Fibroblast of peridontal ligament (primary cell): ENCODE measurements around the gene GJD3.

Source experiments
- DNase-seq: peaks from one replicate; pipeline ENCODE4 v3.0.0-alpha.2; 2010; ENCODE audit errors: extremely low read depth

GJD3 gene

DNA sequence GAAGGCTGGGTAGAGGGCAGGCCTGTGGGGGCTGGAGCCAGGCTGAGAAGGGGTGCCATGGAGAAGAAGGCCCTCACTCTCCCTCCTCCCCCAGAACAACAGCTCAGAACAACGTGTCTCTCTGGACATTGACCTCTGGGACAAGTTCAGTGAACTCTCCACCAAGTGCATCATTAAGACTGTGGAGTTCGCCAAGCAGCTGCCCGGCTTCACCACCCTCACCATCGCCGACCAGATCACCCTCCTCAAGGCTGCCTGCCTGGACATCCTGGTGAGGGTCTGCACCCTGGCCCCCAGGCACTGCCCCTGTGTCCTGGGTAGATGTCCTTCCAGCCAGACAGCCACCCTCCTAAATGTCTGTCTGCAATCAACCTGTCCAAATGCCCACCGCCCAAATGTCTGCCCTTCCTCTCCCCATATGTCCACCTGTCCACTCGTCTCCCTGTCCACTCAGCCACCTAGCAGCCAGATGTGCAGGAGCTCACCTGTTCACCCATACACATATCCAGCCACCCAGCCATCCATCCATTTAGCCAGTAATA is 12.2 kb downstream of the GJD3 start:
- no peak for DNase-seq

DNA sequence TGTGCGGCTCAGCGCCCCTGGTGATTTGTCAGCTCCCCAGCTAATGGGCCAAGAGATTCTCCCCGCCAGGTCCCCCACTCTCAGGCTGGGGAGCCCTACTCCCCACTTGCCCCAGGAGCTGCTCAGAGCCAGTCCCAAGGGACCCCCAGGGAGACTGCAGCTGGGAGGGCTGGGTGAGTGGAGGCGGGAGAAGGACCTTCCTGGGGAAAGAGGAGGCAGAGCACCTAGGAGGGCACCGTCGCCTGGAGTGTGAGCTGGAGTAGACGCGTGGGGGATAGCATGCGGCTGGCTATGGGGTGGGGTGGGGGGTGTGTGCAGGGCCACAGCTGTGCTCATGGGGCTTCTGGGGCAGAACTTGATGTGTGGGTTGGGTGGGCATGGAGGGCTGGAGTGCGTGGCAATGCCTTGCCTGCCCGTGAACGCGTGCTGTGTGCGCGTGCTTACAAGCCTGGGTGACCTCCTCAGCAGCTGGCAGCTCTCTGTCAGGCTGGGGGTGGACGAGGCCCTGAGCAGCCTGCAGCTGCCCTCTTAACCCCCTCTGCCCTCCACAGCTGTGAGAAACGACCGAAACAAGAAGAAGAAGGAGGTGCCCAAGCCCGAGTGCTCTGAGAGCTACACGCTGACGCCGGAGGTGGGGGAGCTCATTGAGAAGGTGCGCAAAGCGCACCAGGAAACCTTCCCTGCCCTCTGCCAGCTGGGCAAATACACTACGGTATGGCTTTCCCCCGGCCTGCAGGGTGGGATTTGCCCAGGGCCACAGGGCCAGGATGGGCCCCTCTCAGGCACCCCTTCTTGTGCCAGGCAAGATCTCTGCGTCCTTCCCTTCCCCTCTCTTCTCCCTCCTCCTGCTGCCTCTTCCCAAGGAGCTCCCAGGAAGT is 12.9 kb downstream of the GJD3 start:
- DNase-seq: no peak

DNA sequence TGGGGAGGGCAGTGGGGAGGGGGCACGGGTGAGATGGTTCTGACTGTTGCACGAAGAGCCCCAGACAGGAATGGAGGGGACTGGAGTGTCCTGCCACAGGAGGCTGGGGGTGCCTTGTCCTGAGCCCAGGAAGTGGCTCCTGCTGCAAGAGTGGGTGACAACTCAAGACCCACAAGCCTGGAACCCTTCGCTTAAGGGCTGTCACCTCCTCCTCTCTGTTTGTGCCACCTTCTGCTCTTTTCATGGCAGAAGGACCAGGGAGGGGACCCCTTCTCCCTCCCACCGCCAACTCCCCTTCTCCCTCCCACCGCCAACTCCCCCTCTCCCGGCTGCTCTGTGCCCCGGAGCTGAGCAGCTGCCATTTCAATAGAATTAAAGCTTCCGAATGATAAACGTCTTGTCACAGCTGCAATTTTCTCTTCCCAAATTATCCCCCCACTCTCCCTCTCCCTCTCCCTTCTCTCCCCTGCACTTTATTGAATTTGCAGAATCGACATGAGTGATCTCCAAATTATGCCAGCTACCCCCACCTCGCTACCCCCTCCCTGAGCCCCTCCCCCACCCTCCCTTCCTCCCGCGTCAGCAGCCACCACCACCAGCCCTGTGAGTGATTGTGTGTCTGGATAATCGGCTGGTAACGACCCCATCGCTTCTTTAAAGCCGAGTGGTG is 13.7 kb downstream of the GJD3 start:
- DNase-seq: no peak

DNA sequence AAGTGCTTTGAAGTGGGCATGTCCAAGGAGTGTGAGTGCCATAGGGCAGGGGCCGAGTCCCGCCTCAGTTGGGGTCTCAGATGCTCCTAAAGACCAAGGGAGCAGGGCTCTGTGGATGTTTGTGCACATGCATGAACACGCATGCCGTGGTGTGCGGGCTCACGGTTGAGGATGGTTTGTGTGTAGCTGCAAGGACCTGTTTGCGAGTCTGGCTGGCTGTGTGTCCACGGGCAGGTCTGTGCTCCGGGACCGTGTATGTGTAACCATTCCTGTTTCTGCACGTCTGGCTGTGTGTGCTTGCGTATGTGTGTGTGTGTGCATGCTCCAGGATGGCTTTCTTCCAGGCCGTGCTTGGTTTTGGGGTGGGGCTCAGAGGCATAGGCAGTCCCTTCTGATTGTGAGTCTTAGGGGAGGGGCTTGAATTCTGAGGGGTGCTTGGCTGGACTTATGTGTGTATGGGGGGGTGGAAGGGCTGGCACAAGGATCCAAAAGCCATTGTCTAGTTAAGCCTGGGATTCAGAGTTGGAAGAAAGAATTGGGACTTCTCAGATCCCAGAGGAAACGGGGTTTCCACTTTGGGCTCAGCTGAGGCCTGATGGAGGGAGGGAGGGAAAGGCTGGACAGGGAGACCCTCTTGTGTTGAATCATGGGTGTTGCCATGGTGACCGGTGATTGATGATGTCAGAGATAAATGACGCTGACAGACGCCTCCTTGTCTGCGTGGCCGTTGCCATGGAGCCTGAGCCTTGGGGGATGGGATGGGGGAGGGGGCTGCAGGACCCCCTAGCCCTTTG is 14.4 kb downstream of the GJD3 start:
- DNase-seq: peak; percentile 68

DNA sequence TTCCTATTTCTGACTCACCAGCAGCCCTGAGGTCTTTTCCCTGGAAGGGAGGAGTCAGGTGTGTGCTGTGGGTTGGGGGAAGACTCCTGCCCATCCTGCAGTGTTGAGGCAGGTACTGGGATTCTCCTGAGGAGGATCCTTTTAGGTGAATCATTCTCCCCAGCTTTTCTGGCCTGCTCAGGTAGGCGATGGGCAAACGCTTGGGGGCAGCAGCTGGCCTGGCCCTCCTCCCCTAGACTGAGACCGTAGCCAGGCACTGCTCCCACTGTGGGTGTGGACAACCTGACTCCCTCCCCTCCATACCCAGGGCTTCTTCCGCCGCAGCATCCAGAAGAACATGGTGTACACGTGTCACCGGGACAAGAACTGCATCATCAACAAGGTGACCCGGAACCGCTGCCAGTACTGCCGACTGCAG is 15.1 kb downstream of the GJD3 start:
- DNase-seq: no peak

DNA sequence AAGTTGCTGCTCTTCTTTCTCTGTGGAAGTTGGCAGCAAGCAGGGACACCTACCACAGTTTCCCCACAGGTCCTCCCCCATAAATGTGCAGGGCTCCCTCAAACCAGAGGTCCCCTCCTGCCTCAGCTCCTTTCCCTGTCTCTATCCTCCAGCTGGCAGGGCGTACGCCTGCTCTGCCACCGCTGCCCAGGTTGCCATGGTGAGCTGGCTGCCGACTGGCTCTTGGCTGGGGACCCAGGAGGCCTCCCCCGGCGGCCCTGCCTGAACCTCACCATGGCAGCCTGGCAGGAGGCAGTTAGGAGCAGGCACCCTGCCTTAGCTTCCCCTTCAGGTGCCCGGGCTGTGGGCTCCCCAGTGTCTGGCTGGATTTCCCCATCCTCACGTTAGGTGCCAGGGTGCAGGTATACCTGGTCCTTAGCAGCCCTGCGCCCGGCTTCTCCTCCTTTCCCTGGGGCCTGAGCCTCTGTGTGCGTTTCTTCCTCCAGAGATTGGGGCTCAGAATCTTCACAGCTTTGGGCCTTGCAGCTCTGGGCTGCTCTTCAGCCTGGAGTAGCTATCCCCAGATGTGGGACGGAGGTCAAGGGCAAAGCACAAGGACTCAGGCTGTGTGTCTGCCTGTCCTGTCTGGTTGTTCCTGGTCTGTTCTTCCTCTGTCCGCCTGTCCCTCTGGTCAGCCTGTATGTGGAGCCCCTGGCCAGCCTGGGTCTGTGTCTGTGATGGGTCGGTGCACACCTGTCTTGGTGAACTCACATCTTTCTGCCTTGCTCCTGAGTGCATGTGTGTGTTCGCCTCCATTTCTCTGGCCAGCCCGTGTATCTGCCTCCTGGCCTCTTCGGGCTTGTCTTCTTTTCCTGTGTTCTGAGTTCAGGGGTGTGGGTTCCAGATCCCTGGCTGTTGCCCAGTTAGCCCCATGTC is 15.7 kb downstream of the GJD3 start:
- no peak for DNase-seq

DNA sequence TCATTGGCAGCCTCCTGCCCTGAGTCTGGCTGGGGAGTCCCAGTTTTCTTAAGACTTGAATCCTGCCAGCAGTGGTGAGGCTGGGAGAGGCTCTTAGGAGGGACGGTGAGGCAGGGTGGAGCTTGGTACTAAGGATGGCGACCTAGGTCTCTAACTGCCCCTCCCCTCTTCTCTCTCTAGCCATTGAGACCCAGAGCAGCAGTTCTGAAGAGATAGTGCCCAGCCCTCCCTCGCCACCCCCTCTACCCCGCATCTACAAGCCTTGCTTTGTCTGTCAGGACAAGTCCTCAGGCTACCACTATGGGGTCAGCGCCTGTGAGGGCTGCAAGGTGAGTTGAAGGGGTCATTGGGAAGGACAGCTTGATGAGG is 16.4 kb downstream of the GJD3 start:
- no peak for DNase-seq

DNA sequence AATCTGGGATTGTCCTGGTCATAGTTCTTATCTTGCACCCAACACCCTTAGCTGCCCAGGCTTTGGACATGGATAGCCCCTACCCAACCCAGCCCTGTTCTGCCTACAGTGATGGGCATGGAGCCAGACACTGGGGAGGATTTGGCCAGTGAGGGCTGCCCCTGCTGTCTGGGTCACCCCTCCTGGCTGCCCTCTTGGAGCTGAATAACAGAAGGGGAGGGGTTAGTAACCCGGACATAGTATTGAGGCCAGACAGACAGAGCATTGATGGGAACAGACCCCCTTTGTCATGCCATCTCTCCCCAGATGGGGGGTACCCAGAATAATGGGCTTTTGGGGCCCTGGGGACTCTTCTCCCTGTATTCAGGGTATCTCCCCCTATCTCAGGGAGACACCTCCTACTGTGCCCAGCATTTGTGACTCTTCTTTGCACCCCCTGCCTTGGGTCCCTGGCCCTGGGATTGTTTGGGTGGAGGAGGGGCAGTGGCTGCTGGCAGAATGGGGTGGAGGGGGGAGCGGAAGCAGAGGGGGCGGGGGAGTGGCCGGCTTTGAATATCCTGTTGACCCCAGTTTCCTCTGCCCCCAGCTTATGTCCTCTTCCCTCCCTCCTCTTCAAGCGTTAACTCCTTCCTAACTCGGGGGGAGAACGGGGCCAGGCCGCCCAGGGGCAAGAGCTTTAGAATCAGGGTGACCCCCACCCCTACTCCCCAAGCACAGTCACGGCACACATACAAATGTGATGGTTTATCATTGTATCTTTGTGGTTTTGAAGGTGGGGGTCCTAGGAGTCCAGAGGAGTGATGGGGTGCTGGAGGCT is 17.0 kb downstream of the GJD3 start:
- DNase-seq: no peak

DNA sequence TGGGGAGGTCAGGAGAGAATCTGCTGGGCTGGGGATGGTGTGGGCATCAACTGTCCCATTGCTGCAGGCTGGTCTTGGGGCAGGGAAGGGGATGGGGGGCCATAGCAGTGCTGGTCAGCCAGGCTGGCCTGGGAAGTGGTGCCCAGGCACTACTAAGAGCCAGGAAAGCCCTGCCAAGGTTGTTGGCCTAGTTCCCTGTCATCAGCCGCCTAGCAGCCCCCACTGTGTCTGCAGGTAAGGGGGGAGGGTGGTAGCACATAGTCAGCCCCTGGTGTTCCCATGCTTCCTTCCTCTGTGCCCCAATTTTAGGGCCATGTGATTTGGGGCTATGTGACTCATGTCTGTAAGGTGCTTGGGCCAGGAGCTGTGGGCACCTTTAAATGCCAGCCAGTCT is 17.8 kb downstream of the GJD3 start:
- DNase-seq: no peak

DNA sequence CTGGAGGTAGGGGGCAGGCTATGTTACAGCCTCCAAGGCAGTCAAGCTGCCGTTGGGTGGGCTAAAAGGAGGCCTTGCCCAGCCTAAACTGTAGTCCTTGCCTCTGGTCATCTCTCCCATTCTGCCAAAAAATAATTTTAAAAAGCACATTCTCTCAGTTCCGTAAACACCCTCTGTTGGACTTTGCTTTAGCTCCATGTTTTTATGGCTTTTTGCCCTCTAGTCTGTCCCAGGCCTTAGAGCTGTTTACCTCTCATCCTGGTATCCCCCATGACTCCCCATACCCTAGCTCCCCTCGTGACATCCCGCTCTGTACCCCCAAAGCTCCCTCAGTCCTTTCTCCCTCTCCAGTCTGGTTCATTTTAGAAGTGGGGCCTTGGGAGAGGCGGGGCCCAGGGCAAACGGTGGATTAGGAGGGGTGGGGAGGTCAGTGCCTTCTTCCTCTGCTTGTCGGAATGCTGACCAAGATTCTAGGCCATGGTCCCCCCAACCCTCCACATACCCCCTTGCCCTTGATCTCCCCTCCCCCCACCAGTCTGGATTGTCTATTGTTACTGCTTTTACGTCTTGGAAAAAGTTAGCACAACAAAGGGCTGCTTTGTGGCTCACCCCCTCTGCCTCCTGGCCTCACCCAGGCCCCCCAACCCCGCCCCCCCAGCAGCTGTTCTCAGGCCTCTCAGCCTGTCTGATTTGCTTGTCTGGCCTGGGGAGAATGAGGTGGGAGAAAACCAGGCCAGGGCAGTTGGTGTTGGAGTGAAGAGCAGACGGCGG is 18.4 kb downstream of the GJD3 start:
- no peak for DNase-seq

DNA sequence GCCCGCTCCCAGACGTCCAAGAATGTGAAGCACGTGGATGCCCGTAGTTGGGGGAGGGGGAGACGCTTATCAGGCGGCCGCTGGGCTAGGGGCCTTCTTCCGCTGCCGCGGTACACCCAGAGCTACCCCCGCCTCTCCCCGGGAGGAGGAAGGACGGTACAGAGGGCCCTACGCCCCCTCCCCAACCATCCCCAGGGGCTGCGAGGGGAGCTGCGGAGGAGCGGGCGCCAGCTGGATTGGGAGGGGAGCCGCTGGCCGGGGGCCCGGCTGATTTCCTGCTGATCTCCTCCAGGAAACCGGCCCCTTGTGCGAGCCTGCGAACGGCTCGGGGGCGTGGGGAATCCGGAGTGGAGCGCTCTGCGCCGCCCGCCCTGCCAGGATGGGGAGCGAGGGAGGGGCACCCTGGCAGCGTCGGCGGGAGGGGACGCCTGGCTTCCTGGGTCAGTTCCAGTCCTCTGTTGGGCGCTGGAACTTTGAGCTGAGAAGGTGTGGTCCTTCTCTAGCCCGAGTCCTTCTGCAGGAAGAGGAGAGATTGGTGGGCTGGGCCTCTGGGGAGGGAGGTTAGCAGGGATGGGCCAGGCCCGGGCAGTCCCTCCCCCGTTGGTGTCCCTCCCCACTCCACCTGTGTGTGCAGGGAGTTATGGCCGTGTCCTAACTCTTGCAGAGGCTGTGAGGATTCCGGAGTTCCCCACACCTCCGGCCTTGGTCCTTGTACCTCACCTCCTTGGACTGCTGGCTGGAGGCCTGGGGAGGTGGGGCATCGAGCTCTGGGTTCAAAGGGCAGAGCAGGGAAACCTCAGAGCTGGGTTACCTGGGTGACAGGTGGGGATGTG is 19.2 kb downstream of the GJD3 start:
- no peak for DNase-seq

DNA sequence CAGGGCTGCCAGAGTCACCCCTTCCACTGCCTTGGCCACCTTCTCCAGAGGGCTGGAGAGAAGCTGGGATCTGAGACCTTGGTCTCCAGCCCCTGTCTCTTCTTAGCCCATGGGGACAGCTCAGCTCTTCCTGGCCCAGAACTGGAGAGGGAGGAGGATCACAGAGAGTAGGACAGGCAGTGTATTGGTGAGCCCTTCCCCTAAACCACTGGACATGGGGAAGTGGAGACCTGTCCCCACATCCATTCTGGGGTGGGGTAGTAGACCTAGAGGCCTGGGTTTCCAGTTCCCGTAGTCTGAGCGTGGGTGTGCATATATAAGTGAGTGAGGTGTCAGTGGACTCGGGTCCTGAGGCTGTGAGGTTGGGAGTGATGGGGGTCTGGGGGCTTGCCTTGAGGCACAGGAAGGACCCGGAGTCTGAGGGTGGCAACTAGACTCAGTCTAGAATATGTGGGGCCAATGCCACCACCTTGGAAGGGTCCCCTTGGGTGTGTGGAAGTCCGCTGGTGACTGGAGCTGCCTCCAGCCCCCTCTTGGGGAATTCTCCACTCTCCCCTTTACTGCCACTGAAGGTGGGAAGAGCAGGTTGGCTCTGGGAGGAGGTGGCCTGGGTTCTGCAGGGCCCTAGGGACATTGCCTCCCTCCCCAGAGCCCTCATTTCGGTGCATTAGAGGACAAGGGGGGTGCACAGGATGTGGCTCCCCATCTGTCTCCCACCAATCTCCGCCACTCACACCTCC is 19.9 kb downstream of the GJD3 start:
- DNase-seq: no peak

DNA sequence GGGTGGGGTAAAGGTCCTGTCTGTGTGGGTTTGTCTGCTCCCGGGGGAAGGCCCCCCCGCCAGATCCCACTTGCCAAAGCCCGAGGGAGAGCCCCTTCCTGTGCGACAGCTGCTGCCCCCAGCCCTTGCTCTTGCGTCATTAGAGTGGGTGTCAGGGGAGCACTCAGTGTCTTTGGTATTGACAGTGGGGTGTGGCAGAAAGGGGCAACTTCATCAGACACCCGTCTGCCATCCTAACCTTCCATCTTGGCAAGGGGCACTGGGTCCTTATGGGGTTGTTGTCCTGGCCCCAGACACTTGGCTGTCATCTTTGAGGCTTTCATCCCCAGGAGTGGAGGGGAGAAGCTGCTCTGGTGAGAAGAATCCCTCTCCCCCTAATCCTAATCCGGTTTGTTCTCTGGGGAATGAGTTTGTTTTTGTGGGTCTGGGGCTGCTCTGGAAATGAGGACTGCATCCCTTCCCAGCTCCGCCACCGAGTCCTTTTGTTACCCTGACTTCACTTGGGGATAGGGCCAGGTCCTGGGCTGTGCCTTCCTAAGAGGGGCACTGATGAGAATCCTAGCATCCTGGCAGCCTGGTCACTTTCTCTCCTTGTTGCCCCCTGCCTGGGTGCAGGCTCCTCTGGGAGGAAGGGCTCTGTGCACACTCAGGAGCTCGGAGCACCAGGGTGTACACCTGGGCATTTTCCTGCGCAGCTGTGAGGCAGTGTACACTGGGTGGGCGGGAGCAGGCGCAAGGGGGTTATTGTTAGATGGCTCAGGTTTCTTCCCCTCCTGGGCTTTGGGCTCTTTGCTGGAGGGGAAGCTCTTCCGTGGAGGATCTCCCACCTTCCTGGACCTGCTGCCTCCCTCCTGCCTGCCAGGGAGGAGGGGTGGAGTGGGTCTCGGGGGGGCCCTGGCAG is 21.1 kb downstream of the GJD3 start:
- DNase-seq: no peak

DNA sequence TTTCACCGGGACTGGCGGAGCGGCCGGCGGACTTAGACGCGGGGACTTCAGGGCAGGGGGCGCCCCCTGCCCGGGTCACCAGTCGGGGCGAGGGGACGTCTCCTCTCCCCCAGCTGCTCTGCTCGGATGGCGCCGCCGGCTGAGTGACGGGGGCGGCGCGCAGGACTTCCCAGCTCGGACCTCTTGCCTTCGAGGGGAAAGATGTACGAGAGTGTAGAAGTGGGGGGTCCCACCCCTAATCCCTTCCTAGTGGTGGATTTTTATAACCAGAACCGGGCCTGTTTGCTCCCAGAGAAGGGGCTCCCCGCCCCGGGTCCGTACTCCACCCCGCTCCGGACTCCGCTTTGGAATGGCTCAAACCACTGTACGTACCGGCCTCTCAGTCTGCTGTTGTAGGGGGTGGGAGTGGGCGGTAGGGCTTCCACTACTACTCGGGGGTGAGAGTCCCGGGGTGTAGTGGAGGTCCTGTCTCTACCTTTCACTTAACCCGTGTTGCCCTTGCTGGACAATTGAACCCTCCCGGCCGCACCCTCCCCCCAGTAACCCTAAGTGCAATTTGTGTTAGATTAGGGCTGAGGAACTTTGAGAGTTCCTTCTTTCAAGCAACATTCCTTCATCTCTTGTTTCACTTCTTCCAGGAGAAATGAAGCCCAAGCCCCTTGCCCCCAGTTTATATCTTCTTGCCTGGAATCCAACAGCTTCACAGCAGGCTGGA is 21.9 kb downstream of the GJD3 start:
- DNase-seq: no peak

DNA sequence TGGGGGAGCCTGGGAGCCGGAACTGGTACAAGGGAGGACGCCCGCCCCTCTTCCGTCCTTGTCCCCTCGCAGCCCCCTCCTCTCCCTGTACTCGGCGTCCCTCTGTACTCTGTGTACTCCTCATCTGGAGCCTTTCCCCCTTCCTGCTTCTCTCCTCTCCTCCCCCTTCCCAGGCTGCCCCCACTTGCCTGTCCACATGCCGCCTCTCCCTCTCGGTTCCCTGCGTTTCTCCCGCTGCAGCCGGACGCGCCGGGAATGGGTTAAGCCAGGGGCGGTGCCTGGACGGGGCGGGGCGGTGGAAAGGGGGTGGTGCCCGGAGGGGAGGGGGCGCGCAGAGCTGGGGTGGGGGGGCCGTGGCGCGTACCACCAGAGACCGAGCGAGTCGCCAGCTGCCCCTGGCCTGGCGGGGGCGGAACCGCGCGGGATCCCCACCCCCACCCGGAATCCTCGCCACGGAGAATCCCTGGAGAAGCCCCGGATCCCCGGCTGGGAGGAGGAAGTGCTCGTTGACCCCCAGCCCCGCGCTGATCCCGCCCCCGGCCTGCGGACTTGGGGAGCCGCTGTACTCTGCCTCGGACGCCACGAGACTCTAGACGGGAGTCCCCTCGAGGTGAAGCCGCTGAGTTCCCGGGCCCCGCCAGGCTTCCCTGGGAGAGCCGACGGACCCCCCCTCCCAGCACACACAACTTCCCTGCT is 22.6 kb downstream of the GJD3 start:
- DNase-seq: no peak
